KG1 (cell line): ENCODE results near the gene TECPR1.

Source experiments
- DNase-seq: peaks from one replicate; lab custom pipeline; 2025; lab: John Stamatoyannopoulos, UW

Gene TECPR1

GRCh38 chr7:98242934-98243333 is 9.1 kb downstream of the TECPR1 start:
- no peak for DNase-seq

- no peak for DNase-seq
Observed at GRCh38 chr7:98242342-98242741, 9.7 kb downstream of the TECPR1 start.

- no peak for DNase-seq
Observed at GRCh38 chr7:98241674-98242241, 10.3 kb downstream of the TECPR1 start.

- DNase-seq: no peak
Observed at GRCh38 chr7:98240961-98241673, 10.9 kb downstream of the TECPR1 start.

GRCh38 chr7:98238976-98239375 is 13.1 kb downstream of the TECPR1 start:
- no peak for DNase-seq

GRCh38 chr7:98238076-98238475 is 14.0 kb downstream of the TECPR1 start:
- DNase-seq: no peak

GRCh38 chr7:98236355-98237185 is 15.5 kb downstream of the TECPR1 start:
- no peak for DNase-seq

- DNase-seq: no peak
Observed at GRCh38 chr7:98235901-98236300, 16.1 kb downstream of the TECPR1 start.

- no peak for DNase-seq
Observed at GRCh38 chr7:98234429-98235147, 17.4 kb downstream of the TECPR1 start.

GRCh38 chr7:98233219-98234070 is 18.6 kb downstream of the TECPR1 start:
- DNase-seq: no peak

- DNase-seq: no peak
Observed at GRCh38 chr7:98232799-98233198, 19.2 kb downstream of the TECPR1 start.

GRCh38 chr7:98232263-98232585 is 19.8 kb downstream of the TECPR1 start:
- DNase-seq: no peak

GRCh38 chr7:98231493-98232262 is 20.4 kb downstream of the TECPR1 start:
- DNase-seq: no peak

GRCh38 chr7:98230746-98231471 is 21.1 kb downstream of the TECPR1 start:
- no peak for DNase-seq

- no peak for DNase-seq
Observed at GRCh38 chr7:98229991-98230745, 21.9 kb downstream of the TECPR1 start.

- DNase-seq: no peak
Observed at GRCh38 chr7:98229441-98229840, 22.6 kb downstream of the TECPR1 start.

- no peak for DNase-seq
Observed at GRCh38 chr7:98228801-98229200, 23.2 kb downstream of the TECPR1 start.

GRCh38 chr7:98227939-98228338 is 24.1 kb downstream of the TECPR1 start:
- DNase-seq: no peak

- no peak for DNase-seq
Observed at GRCh38 chr7:98225913-98226614, 26.0 kb downstream of the TECPR1 start.
